Measurements from ENCODE around the gene SLC12A9.

Gene SLC12A9

GRCh38 chr7:100891568-100892247 lies 39.2 kb downstream of the SLC12A9 start:
- H2AFZ ChIP-seq (ENCODE audit: low read depth, low read length) = no peak overlapping the region
- TF ChIP-seq CTCF (IDR thresholded peaks at IDR 0.05; ENCODE audit: borderline replicate concordance, extremely low read depth, low read length, poor library complexity, severe bottlenecking) (no peak), EZH2 (IDR thresholded peaks at IDR 0.05; ENCODE audit: borderline replicate concordance, low read depth, low read length, severe bottlenecking) (no peak)
- no peak for ATAC-seq (ENCODE audit: insufficient read depth, low read depth)
- no peak overlapping the region for H3K4me2 ChIP-seq (ENCODE audit: insufficient read depth, low read length)
- H3K79me2 ChIP-seq (ENCODE audit: insufficient read depth, low read length) = peaks cover 13% of the 10 kb centered on the region
- H3K4me1 ChIP-seq (ENCODE audit: insufficient read depth, low read length) = peaks cover 40% of the 10 kb centered on the region
- H3K36me3 ChIP-seq (ENCODE audit: insufficient read depth, low read length) = peaks cover 27% of the 10 kb centered on the region
- no peaks in the 10 kb centered on the region for H3K9me3 ChIP-seq (ENCODE audit: insufficient read depth, low read length, severe bottlenecking)
- peaks cover 15% of the 10 kb centered on the region for H3K27me3 ChIP-seq (ENCODE audit: insufficient read depth, low read length, poor library complexity)
- H3K4me3 ChIP-seq (ENCODE audit: low read depth in 1 of 2, low read length in 2 of 2) = no peak overlapping the region
- peaks cover 17% of the 10 kb centered on the region for H4K20me1 ChIP-seq (ENCODE audit: insufficient read depth, low read length)
- H3K27ac ChIP-seq (ENCODE audit: low read length) = no peak overlapping the region
- no peak for DNase-seq
- H3K9ac ChIP-seq (ENCODE audit: low read depth, low read length) = no peak overlapping the region

GRCh38 chr7:100892364-100893317 lies 40.1 kb downstream of the SLC12A9 start:
- Histone ChIP-seq H3K4me3 (ENCODE audit: low read depth in 1 of 2, low read length in 2 of 2) (no peak overlapping the region), H3K79me2 (ENCODE audit: insufficient read depth, low read length) (peaks cover 13% of the 10 kb centered on the region), H3K36me3 (ENCODE audit: insufficient read depth, low read length) (peaks cover 18% of the 10 kb centered on the region), H2AFZ (ENCODE audit: low read depth, low read length) (no peak overlapping the region), H3K9me3 (ENCODE audit: insufficient read depth, low read length, severe bottlenecking) (no peaks in the 10 kb centered on the region), H3K4me2 (ENCODE audit: insufficient read depth, low read length) (no peak overlapping the region), H3K27ac (ENCODE audit: low read length) (no peak overlapping the region), H3K9ac (ENCODE audit: low read depth, low read length) (no peak overlapping the region), H3K27me3 (ENCODE audit: insufficient read depth, low read length, poor library complexity) (peaks cover 15% of the 10 kb centered on the region), H3K4me1 (ENCODE audit: insufficient read depth, low read length) (peaks cover 31% of the 10 kb centered on the region), H4K20me1 (ENCODE audit: insufficient read depth, low read length) (peaks cover 10% of the 10 kb centered on the region)
- TF ChIP-seq CTCF (IDR thresholded peaks at IDR 0.05; ENCODE audit: borderline replicate concordance, extremely low read depth, low read length, poor library complexity, severe bottlenecking) (no peak), EZH2 (IDR thresholded peaks at IDR 0.05; ENCODE audit: borderline replicate concordance, low read depth, low read length, severe bottlenecking) (no peak)
- no peak for ATAC-seq (ENCODE audit: insufficient read depth, low read depth)
- no peak for DNase-seq

GRCh38 chr7:100893318-100893895 lies 40.9 kb downstream of the SLC12A9 start:
- Histone ChIP-seq H3K79me2 (ENCODE audit: insufficient read depth, low read length) (peaks cover 10% of the 10 kb centered on the region), H2AFZ (ENCODE audit: low read depth, low read length) (no peak overlapping the region), H3K36me3 (ENCODE audit: insufficient read depth, low read length) (peaks cover 10% of the 10 kb centered on the region), H3K27ac (ENCODE audit: low read length) (no peak overlapping the region), H3K9me3 (ENCODE audit: insufficient read depth, low read length, severe bottlenecking) (no peaks in the 10 kb centered on the region), H3K4me3 (ENCODE audit: low read depth in 1 of 2, low read length in 2 of 2) (no peak overlapping the region), H3K4me2 (ENCODE audit: insufficient read depth, low read length) (no peak overlapping the region), H4K20me1 (ENCODE audit: insufficient read depth, low read length) (peaks cover 5% of the 10 kb centered on the region; the same call in 1 of the 2 replicates), H3K27me3 (ENCODE audit: insufficient read depth, low read length, poor library complexity) (peaks cover 15% of the 10 kb centered on the region), H3K9ac (ENCODE audit: low read depth, low read length) (no peak overlapping the region), H3K4me1 (ENCODE audit: insufficient read depth, low read length) (peaks cover 24% of the 10 kb centered on the region)
- DNase-seq = no peak
- no peak for TF ChIP-seq CTCF (IDR thresholded peaks at IDR 0.05; ENCODE audit: borderline replicate concordance, extremely low read depth, low read length, poor library complexity, severe bottlenecking)
- no peak for TF ChIP-seq EZH2 (IDR thresholded peaks at IDR 0.05; ENCODE audit: borderline replicate concordance, low read depth, low read length, severe bottlenecking)
- no peak for ATAC-seq (ENCODE audit: insufficient read depth, low read depth)

All from DND-41 (cell line).